Keratinocyte (primary cell): ENCODE data around the gene CTPS2. TPM values are rescaled to one million over a fixed set of nuclear protein-coding genes. Genes with fewer than 3 reads are reported as not detected.

Source experiments
- DNase-seq: peaks from one replicate; pipeline ENCODE4 v3.0.0-alpha.2; 2011; ENCODE audit warnings: low read depth, missing footprints, low spot score
- FAIRE-seq: peaks from 2 replicates; lab custom pipeline; 2011; peaks lifted over from hg19 to GRCh38; lab: Jason Lieb, UNC
- H2AFZ ChIP-seq: 2 replicates; pipeline ENCODE4 v1.6.0; 2012; ENCODE audit warnings: low read length, control low read depth, inconsistent platforms; ENCODE audit not compliant: control insufficient read depth
- H3K27ac ChIP-seq: 2 replicates; pipeline ENCODE4 v1.5.1; 2011; ENCODE audit warnings: low read length; ENCODE audit not compliant: control insufficient read depth, insufficient read depth
- H3K27me3 ChIP-seq: 3 replicates; pipeline ENCODE4 v1.6.0; 2011; ENCODE audit warnings: low read length; ENCODE audit not compliant: control insufficient read depth, insufficient read depth; ENCODE audit errors: extremely low read depth
- H3K36me3 ChIP-seq, 2 experiments: 2 replicates in 1 of 2; 3 replicates in 1 of 2; pipeline ENCODE4 v1.5.1; 2011; ENCODE audit warnings: low read length in 2 of 2, mild to moderate bottlenecking in 1 of 2; ENCODE audit not compliant: control insufficient read depth in 2 of 2, insufficient read depth in 2 of 2; ENCODE audit errors: extremely low read depth in 1 of 2
- H3K4me1 ChIP-seq: 3 replicates; pipeline ENCODE4 v1.5.1; 2011; ENCODE audit warnings: low read length; ENCODE audit not compliant: control insufficient read depth, insufficient read depth; ENCODE audit errors: extremely low read depth
- H3K4me2 ChIP-seq: 3 replicates; pipeline ENCODE4 v1.6.0; 2011; ENCODE audit warnings: low read depth, low read length; ENCODE audit not compliant: control insufficient read depth, insufficient read depth; ENCODE audit errors: extremely low read depth
- H3K4me3 ChIP-seq, 3 experiments: fragments of 200-600 bp in 1 of 3; sonication (generic) in 1 of 3; 2 replicates in 2 of 3; 3 replicates in 1 of 3; pipeline ENCODE4 v1.5.1; 2011 to 2016; ENCODE audit warnings: low read length in 3 of 3, mild to moderate bottlenecking in 3 of 3, control low read depth in 2 of 3, inconsistent platforms in 1 of 3, low read depth in 1 of 3, mixed read lengths in 1 of 3, mixed run types in 1 of 3, moderate library complexity in 1 of 3; ENCODE audit not compliant: control insufficient read depth in 2 of 3, insufficient read depth in 2 of 3; ENCODE audit errors: extremely low read depth in 1 of 3
- H3K79me2 ChIP-seq: 2 replicates; pipeline ENCODE4 v1.6.0; 2012; ENCODE audit warnings: low read length; ENCODE audit not compliant: control insufficient read depth, insufficient read depth
- H3K9ac ChIP-seq: 3 replicates; pipeline ENCODE4 v1.6.0; 2011; ENCODE audit warnings: low read length; ENCODE audit not compliant: control insufficient read depth, insufficient read depth; ENCODE audit errors: extremely low read depth
- H3K9me1 ChIP-seq: 3 replicates; pipeline ENCODE4 v1.6.0; 2011; ENCODE audit warnings: low read length; ENCODE audit not compliant: control insufficient read depth, insufficient read depth; ENCODE audit errors: extremely low read depth
- H3K9me3 ChIP-seq: 2 replicates; pipeline ENCODE4 v1.5.1; 2012; ENCODE audit warnings: low read depth, low read length; ENCODE audit not compliant: control insufficient read depth
- H4K20me1 ChIP-seq: 3 replicates; pipeline ENCODE4 v1.6.0; 2011; ENCODE audit warnings: low read length; ENCODE audit not compliant: control insufficient read depth, insufficient read depth; ENCODE audit errors: extremely low read depth
- CTCF ChIP-seq, 3 experiments: IDR thresholded peaks in 1 of 3; conservative IDR thresholded peaks in 1 of 3; optimal IDR thresholded peaks in 1 of 3; 2 replicates in 2 of 3; 3 replicates in 1 of 3; pipeline versions ENCODE3 to v1.5.1; 2011; ENCODE audit warnings: low read length in 3 of 3, mild to moderate bottlenecking in 3 of 3, moderate library complexity in 2 of 3, control low read depth in 1 of 3, inconsistent platforms in 1 of 3; ENCODE audit not compliant: insufficient read depth in 2 of 3; ENCODE audit errors: extremely low read depth in 1 of 3
- EZH2 ChIP-seq: IDR thresholded peaks from one replicate; pipeline ENCODE4 v1.6.1; 2012; ENCODE audit warnings: inconsistent platforms, mild to moderate bottlenecking, low read length, moderate library complexity
- dilution Hi-C: fragments of 300-500 bp; cut with MboI; formaldehyde crosslinking; loops from one replicate; pipeline ENCODE4 v1.7.0; 2020; ENCODE audit warnings: low sequenced_read_pairs; ENCODE audit not compliant: extremely low pct_ligation_motif_present
- polyA plus RNA-seq, 5 experiments: library from polyadenylated mRNA; depleted of rRNA in 3 of 5; stranded (reverse) in 3 of 5; stranded (forward) in 1 of 5; unstranded in 1 of 5; fragments of >200 nt; gene quantifications; 1 replicate in 1 of 5; 2 replicates in 3 of 5; 3 replicates in 1 of 5; pipeline versions ENCODE4 v1.2.1 to v1.2.3, GENCODE V29; 2011 to 2012; ENCODE audit warnings: missing spikeins in 2 of 5, low read depth in 1 of 5, low replicate concordance in 1 of 5

The CTPS2 gene
- polyA plus RNA-seq, 1 donor (not counting 4 experiments of a cell fraction or from before 2014, with no cell fraction given), result 12.3 TPM

DNA sequence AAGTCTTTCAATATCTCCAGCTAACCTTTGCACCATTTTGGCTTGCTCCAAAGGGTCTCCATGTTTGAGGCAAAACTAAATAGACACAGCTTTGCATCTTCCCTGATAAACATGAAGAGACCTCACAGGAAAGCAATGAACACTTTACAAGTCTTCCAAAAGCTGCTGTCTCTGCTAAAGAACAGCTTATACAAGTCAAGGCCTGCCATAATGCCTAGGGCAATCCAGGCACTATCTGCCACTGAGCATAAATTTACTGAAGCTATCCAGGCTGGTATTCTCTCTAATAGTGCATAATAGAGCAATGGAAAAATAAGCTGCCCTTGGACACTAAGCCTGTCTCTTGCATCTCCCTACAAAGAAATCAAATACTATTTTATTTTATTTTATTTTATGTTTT, 122.6 kb downstream of the CTPS2 start:
- Histone ChIP-seq H3K36me3 (no peaks in the 10 kb centered on the region), H3K4me1 (peaks cover 26% of the 10 kb centered on the region), H4K20me1 (no peaks in the 10 kb centered on the region), H3K79me2 (no peaks in the 10 kb centered on the region), H3K27me3 (no peaks in the 10 kb centered on the region), H3K27ac (peak overlapping the region; percentile 21), H3K9me1 (peaks cover 3% of the 10 kb centered on the region), H3K9ac (no peak overlapping the region), H3K9me3 (no peaks in the 10 kb centered on the region), H3K4me2 (peak overlapping the region; percentile 56), H2AFZ (no peak overlapping the region), H3K4me3 (peak overlapping the region in 1 of 3 experiments; percentile 15)
- dilution Hi-C loops, result no loop called here
- no peak for DNase-seq
- FAIRE-seq, result peak; percentile 92
- TF ChIP-seq CTCF (optimal IDR thresholded peaks at IDR 0.05 in 1 of 3, IDR thresholded peaks at IDR 0.05 in 1 of 3, conservative IDR thresholded peaks at IDR 0.05 in 1 of 3; ENCODE audit: extremely low read depth in 1 of 3, insufficient read depth in 2 of 3, low read length in 3 of 3) (no peak), EZH2 (no peak)

DNA sequence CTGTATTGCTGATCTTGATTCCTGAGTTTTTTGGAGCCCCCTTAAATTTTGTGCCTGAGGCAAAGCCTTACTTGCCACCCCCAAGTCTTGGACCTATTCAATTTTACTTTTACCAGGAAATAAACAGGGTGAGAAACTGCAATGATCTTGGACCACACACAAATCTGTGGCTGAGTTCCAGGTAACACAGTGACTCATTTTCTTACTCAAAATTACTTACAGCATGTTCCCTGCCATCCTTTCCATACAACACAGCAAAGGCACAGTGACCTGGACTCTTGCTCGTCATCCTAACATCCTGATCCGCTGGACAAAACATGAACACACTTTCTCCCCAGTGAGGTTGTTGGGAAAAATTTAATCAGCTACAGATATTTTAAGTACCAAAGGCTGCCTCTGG, 123.3 kb downstream of the CTPS2 start:
- no peak overlapping the region for H2AFZ ChIP-seq
- H4K20me1 ChIP-seq, result no peaks in the 10 kb centered on the region
- DNase-seq (peak; percentile 53), FAIRE-seq (peak; percentile 92)
- peak overlapping the region; percentile 56 for H3K4me2 ChIP-seq
- H3K9ac ChIP-seq, result no peak overlapping the region
- TF ChIP-seq EZH2, result no peak
- TF ChIP-seq CTCF (optimal IDR thresholded peaks at IDR 0.05 in 1 of 3, IDR thresholded peaks at IDR 0.05 in 1 of 3, conservative IDR thresholded peaks at IDR 0.05 in 1 of 3; ENCODE audit: extremely low read depth in 1 of 3, insufficient read depth in 2 of 3, low read length in 3 of 3), result no peak
- dilution Hi-C loops, result no loop called here
- no peak overlapping the region for H3K4me3 ChIP-seq
- H3K9me1 ChIP-seq, result peaks cover 3% of the 10 kb centered on the region
- no peaks in the 10 kb centered on the region for H3K79me2 ChIP-seq
- peak overlapping the region; percentile 21 for H3K27ac ChIP-seq
- no peaks in the 10 kb centered on the region for H3K9me3 ChIP-seq
- H3K27me3 ChIP-seq, result no peaks in the 10 kb centered on the region
- H3K36me3 ChIP-seq, result no peaks in the 10 kb centered on the region
- H3K4me1 ChIP-seq, result peaks cover 26% of the 10 kb centered on the region
